H1 (cell line): Measurements from ENCODE around the gene DNAJC28. TPM values are rescaled to one million over a fixed set of nuclear protein-coding genes. Genes with fewer than 3 reads are reported as not detected.

Experiments
- CTCF ChIA-PET: fragments of 300-600 bp; sonication (Branson Sonifier 250); formaldehyde crosslinking; loops from one replicate; lab custom pipeline; 2021; ENCODE audit not compliant: partially characterized antibody; lab: Charles Lee
- POLR2A ChIA-PET: fragments of 300-600 bp; sonication (Branson Sonifier 250); formaldehyde crosslinking; loops from one replicate; lab custom pipeline; 2021; ENCODE audit warnings: inconsistent platforms; ENCODE audit not compliant: partially characterized antibody; lab: Charles Lee
- DNase-seq, 2 experiments: peaks; one replicate each; pipeline versions ENCODE4 v3.0.0 to v3.0.0-alpha.2; 2010 to 2022; ENCODE audit warnings: low spot score in 2 of 2, low read depth in 1 of 2, mixed read lengths in 1 of 2
- FAIRE-seq: peaks from 2 replicates; lab custom pipeline; 2011; peaks lifted over from hg19 to GRCh38; lab: Jason Lieb, UNC
- H2AFZ ChIP-seq: 2 replicates; pipeline ENCODE4 v1.8.1; 2012; ENCODE audit warnings: low read length, inconsistent platforms
- H2AK5ac ChIP-seq: 2 replicates; pipeline ENCODE4 v1.6.1; 2013; ENCODE audit warnings: low read depth, low read length
- H2BK120ac ChIP-seq: replicated peaks from 2 replicates; pipeline ENCODE3; 2013; ENCODE audit warnings: low read depth, low read length, inconsistent platforms
- H2BK12ac ChIP-seq: 2 replicates; pipeline ENCODE4 v1.6.1; 2013; ENCODE audit warnings: low read depth, low read length
- H2BK15ac ChIP-seq: 2 replicates; pipeline ENCODE4 v1.6.1; 2013; ENCODE audit warnings: low read length
- H2BK20ac ChIP-seq: 2 replicates; pipeline ENCODE4 v1.6.1; 2013; ENCODE audit warnings: low read length
- H2BK5ac ChIP-seq: 2 replicates; pipeline ENCODE4 v1.6.1; 2013; ENCODE audit warnings: low read depth, low read length
- H3K14ac ChIP-seq: 2 replicates; pipeline ENCODE4 v1.6.1; 2013; ENCODE audit warnings: inconsistent platforms; ENCODE audit not compliant: insufficient read length
- H3K18ac ChIP-seq: 2 replicates; pipeline ENCODE4 v1.6.1; 2013; ENCODE audit warnings: low read length; ENCODE audit errors: extremely low read depth
- H3K23ac ChIP-seq: 2 replicates; pipeline ENCODE4 v1.6.1; 2013; ENCODE audit warnings: inconsistent platforms; ENCODE audit not compliant: insufficient read length
- H3K23me2 ChIP-seq: 2 replicates; pipeline ENCODE4 v1.6.1; 2013; ENCODE audit warnings: low read depth, low read length
- H3K27ac ChIP-seq: 2 replicates; pipeline ENCODE4 v1.6.1; 2011; ENCODE audit warnings: low read depth, low read length, inconsistent platforms
- H3K27me3 ChIP-seq, 4 experiments: replicated peaks in 1 of 4; 1 replicate in 1 of 4; 2 replicates in 3 of 4; pipeline versions ENCODE4 v1.6.1 to v1.8.1; 2011 to 2013; ENCODE audit warnings: low read length in 3 of 4, mild to moderate bottlenecking in 3 of 4, inconsistent platforms in 2 of 4, mixed read lengths in 2 of 4, moderate library complexity in 1 of 4; ENCODE audit not compliant: control insufficient read depth in 3 of 4, insufficient read depth in 3 of 4; ENCODE audit errors: extremely low read depth in 1 of 4
- H3K36me3 ChIP-seq, 4 experiments: 2 replicates each; pipeline versions ENCODE4 v1.6.1 to v1.8.1; 2011 to 2013; ENCODE audit warnings: mild to moderate bottlenecking in 4 of 4, low read length in 3 of 4, moderate library complexity in 2 of 4, control low read depth in 1 of 4, inconsistent platforms in 1 of 4; ENCODE audit not compliant: insufficient read depth in 4 of 4, control insufficient read depth in 2 of 4
- H3K4ac ChIP-seq: replicated peaks from 2 replicates; pipeline ENCODE3; 2013; ENCODE audit warnings: low read length, low read depth, mixed read lengths, inconsistent platforms; ENCODE audit not compliant: insufficient read length
- H3K4me1 ChIP-seq, 4 experiments: replicated peaks in 1 of 4; 1 replicate in 1 of 4; 2 replicates in 3 of 4; pipeline versions ENCODE4 v1.6.1 to v1.8.1; 2011 to 2013; ENCODE audit warnings: low read length in 3 of 4, inconsistent platforms in 2 of 4, mixed read lengths in 1 of 4; ENCODE audit not compliant: insufficient read depth in 4 of 4, control insufficient read depth in 3 of 4
- H3K4me2 ChIP-seq, 2 experiments: 2 replicates each; pipeline versions ENCODE4 v1.6.1 to v1.8.1; 2011 to 2013; ENCODE audit warnings: low read depth in 2 of 2, low read length in 2 of 2, control low read depth in 1 of 2, inconsistent platforms in 1 of 2, mild to moderate bottlenecking in 1 of 2; ENCODE audit not compliant: insufficient read depth in 1 of 2
- H3K4me3 ChIP-seq, 4 experiments: fragments of 200-600, 300-600 bp in 1 of 4; sonication (generic), shearing (Covaris generic), sonication (Bioruptor Twin) in 1 of 4; 2 replicates each; pipeline versions ENCODE4 v1.5.1 to v1.8.1; 2011 to 2016; ENCODE audit warnings: low read length in 4 of 4, low read depth in 3 of 4, control low read depth in 2 of 4, inconsistent platforms in 2 of 4, mild to moderate bottlenecking in 2 of 4, mixed read lengths in 1 of 4, moderate library complexity in 1 of 4; ENCODE audit not compliant: insufficient read depth in 2 of 4; ENCODE audit errors: extremely low read depth in 1 of 4
- H3K56ac ChIP-seq: replicated peaks from 2 replicates; pipeline ENCODE3; 2013; ENCODE audit warnings: low read depth, mild to moderate bottlenecking, mixed read lengths, low read length, inconsistent platforms; ENCODE audit not compliant: insufficient read length
- H3K79me1 ChIP-seq: 2 replicates; pipeline ENCODE4 v1.6.1; 2013; ENCODE audit warnings: low read depth, low read length, control low read depth
- H3K79me2 ChIP-seq, 2 experiments: 2 replicates each; pipeline versions ENCODE4 v1.6.1 to v1.8.1; 2012 to 2013; ENCODE audit warnings: low read length in 2 of 2, mild to moderate bottlenecking in 2 of 2, inconsistent platforms in 1 of 2; ENCODE audit not compliant: insufficient read depth in 2 of 2, control insufficient read depth in 1 of 2
- H3K9ac ChIP-seq, 4 experiments: replicated peaks in 1 of 4; 1 replicate in 1 of 4; 2 replicates in 3 of 4; pipeline versions ENCODE4 v1.6.1 to v1.8.1; 2011 to 2013; ENCODE audit warnings: low read depth in 3 of 4, low read length in 3 of 4, control low read depth in 2 of 4, mild to moderate bottlenecking in 2 of 4, moderate library complexity in 2 of 4, inconsistent platforms in 1 of 4; ENCODE audit errors: extremely low read depth in 1 of 4
- H3K9me3 ChIP-seq, 2 experiments: 2 replicates each; pipeline versions ENCODE4 v1.6.1 to v1.8.1; 2012 to 2013; ENCODE audit warnings: mild to moderate bottlenecking in 2 of 2, moderate library complexity in 2 of 2, control low read depth in 1 of 2, inconsistent platforms in 1 of 2, low read depth in 1 of 2, low read length in 1 of 2, mixed read lengths in 1 of 2; ENCODE audit not compliant: insufficient read depth in 2 of 2
- H4K20me1 ChIP-seq, 2 experiments: replicated peaks in 1 of 2; 2 replicates each; pipeline versions ENCODE3 to v1.8.1; 2011 to 2013; ENCODE audit warnings: inconsistent platforms in 2 of 2, low read length in 2 of 2, mild to moderate bottlenecking in 1 of 2; ENCODE audit not compliant: insufficient read depth in 2 of 2, control insufficient read depth in 1 of 2
- H4K5ac ChIP-seq: 2 replicates; pipeline ENCODE4 v1.6.1; 2013; ENCODE audit warnings: low read length, low read depth, mixed read lengths, inconsistent platforms; ENCODE audit not compliant: insufficient read length
- H4K8ac ChIP-seq: 2 replicates; pipeline ENCODE4 v1.8.0; 2013; ENCODE audit warnings: mild to moderate bottlenecking, moderate library complexity, low read length, inconsistent platforms; ENCODE audit not compliant: insufficient read depth; ENCODE audit errors: extremely low read depth
- H4K91ac ChIP-seq: replicated peaks from 2 replicates; pipeline ENCODE3; 2013; ENCODE audit warnings: low read length, mixed read lengths, inconsistent platforms; ENCODE audit not compliant: insufficient read length
- ATF2 ChIP-seq: IDR thresholded peaks from 2 replicates; pipeline ENCODE4 v1.6.1; 2012; ENCODE audit warnings: low read length, inconsistent platforms
- HDAC6 ChIP-seq: IDR thresholded peaks from one replicate; pipeline ENCODE4 v1.7.1; 2012; ENCODE audit warnings: low read depth, mild to moderate bottlenecking, inconsistent platforms, low read length, moderate library complexity
- MAFK ChIP-seq: IDR thresholded peaks from 2 replicates; pipeline ENCODE4 v1.6.1; 2012; ENCODE audit warnings: low read depth, mild to moderate bottlenecking, improper control_type of control experiment, low read length
- POLR2AphosphoS5 ChIP-seq: IDR thresholded peaks from 2 replicates; pipeline ENCODE4 v1.6.1; 2011; ENCODE audit warnings: low read depth, low read length
- RAD21 ChIP-seq, 2 experiments: IDR thresholded peaks in 1 of 2; conservative IDR thresholded peaks in 1 of 2; 2 replicates each; pipeline ENCODE4 v1.6.1; 2011; ENCODE audit warnings: low read depth in 2 of 2, low read length in 2 of 2, improper control_type of control experiment in 1 of 2, inconsistent platforms in 1 of 2, mild to moderate bottlenecking in 1 of 2, moderate library complexity in 1 of 2
- RNF2 ChIP-seq: fragments of 200-900, 300-1000 bp; sonication (generic); IDR thresholded peaks from 2 replicates; pipeline ENCODE4 v1.7.1; 2016; ENCODE audit warnings: borderline replicate concordance, low read depth, mild to moderate bottlenecking, antibody characterized with exemption, low read length; ENCODE audit not compliant: poor library complexity, severe bottlenecking; ENCODE audit errors: missing control alignments
- SIN3A ChIP-seq, 2 experiments: IDR thresholded peaks in 1 of 2; conservative IDR thresholded peaks in 1 of 2; 2 replicates each; pipeline ENCODE4 v1.6.1; 2011 to 2012; ENCODE audit warnings: low read length in 2 of 2, improper control_type of control experiment in 1 of 2, low read depth in 1 of 2, mild to moderate bottlenecking in 1 of 2
- TCF12 ChIP-seq: IDR thresholded peaks from 2 replicates; pipeline ENCODE4 v1.6.1; 2011; ENCODE audit warnings: low read depth, mild to moderate bottlenecking, low read length
- WGBS, 2 experiments: shearing (Covaris generic) in 1 of 2; methylation state at CpG; one replicate each; pipeline versions ENCODE4 v1.1.6 to v1.1.7; 2013 to 2015; ENCODE audit warnings: low lambda C conversion rate in 2 of 2, mixed read lengths in 2 of 2, inconsistent platforms in 1 of 2, low coverage in 1 of 2, missing lambda C conversion rate in 1 of 2; ENCODE audit not compliant: insufficient replicate concordance in 2 of 2, insufficient coverage in 1 of 2, insufficient read length in 1 of 2; ENCODE audit errors: extremely low coverage in 1 of 2, missing lambda C conversion rate in 1 of 2; 5-methylcytosine and 5-hydroxymethylcytosine counted together
- polyA plus RNA-seq, 7 experiments: library from polyadenylated mRNA; depleted of rRNA in 3 of 7; stranded (reverse) in 5 of 7; unstranded in 2 of 7; fragments of >200 nt in 5 of 7; fragments of 200-250 nt in 2 of 7; gene quantifications; 1 replicate in 5 of 7; 2 replicates in 1 of 7; 4 replicates in 1 of 7; pipeline versions ENCODE4 v1.2.1 to v1.2.3, GENCODE V29; 2011 to 2013; ENCODE audit warnings: missing spikeins in 2 of 7, mixed read lengths in 2 of 7
- total RNA-seq: library from RNA; stranded (reverse); fragmentation: NEBNext Ultra II Directional; extraction: Animal tissue kit (Norgen Biotek cat#: 25700); gene quantifications from 2 replicates; pipeline ENCODE4 v1.2.1, GENCODE V29; 2021

The DNAJC28 gene
- total and polyA plus RNA-seq, 2 of the 8 experiments (the other 6 are each of a cell fraction or from before 2014, with no cell fraction given): 0.97 to 4.3 TPM

- Histone ChIP-seq H3K18ac (no peak overlapping the region), H4K5ac (no peak overlapping the region), H3K23ac (no peak overlapping the region), H3K4ac (no peak overlapping the region), H2BK120ac (no peak overlapping the region), H3K9ac (no peak overlapping the region), H2BK5ac (no peak overlapping the region), H3K4me2 (no peak overlapping the region), H2BK20ac (no peak overlapping the region), H2AFZ (no peak overlapping the region), H4K8ac (no peak overlapping the region; the same call in 1 of the 2 replicates), H3K14ac (no peak overlapping the region), H3K4me1 (no peaks in the 10 kb centered on the region), H3K4me3 (no peak overlapping the region), H3K27me3 (no peaks in the 10 kb centered on the region), H2BK15ac (no peak overlapping the region), H3K79me1 (no peaks in the 10 kb centered on the region), H4K91ac (no peak overlapping the region), H3K27ac (no peak overlapping the region), H3K56ac (no peak overlapping the region), H3K36me3 (peaks cover 0 to 5% (median 2%) of the 10 kb centered on the region in 4 experiments; a peak in 3 of 8 replicates), H2AK5ac (no peak overlapping the region), H3K9me3 (no peaks in the 10 kb centered on the region), H4K20me1 (no peaks in the 10 kb centered on the region), H2BK12ac (no peak overlapping the region), H3K23me2 (no peaks in the 10 kb centered on the region), H3K79me2 (no peaks in the 10 kb centered on the region)
- CTCF ChIA-PET: interaction anchor here (0.6 to 1.9 kb wide), 9 partner anchors 13 to 609 kb away, joined by 3 to 6 read pairs (median 3); no protein-coding TSS in a partner anchor
- DNase-seq: no peak
- WGBS, 2 experiments: 90% methylated on average over 11 of the region's 11 CpGs; no CpG with 5 or more reads in 1 of the 2 experiments
- POLR2A ChIA-PET: interaction anchor here (0.9 to 1.2 kb wide), 2 partner anchors 18 to 32 kb away, joined by 3 to 4 read pairs; no protein-coding TSS in a partner anchor
- no peak for FAIRE-seq
- TF ChIP-seq HDAC6 (no peak), MAFK (no peak), RAD21 (IDR thresholded peaks at IDR 0.05 in 1 of 2, conservative IDR thresholded peaks at IDR 0.05 in 1 of 2; ENCODE audit: low read depth in 2 of 2, low read length in 2 of 2) (no peak), POLR2AphosphoS5 (no peak), RNF2 (no peak), TCF12 (no peak), ATF2 (no peak), SIN3A (conservative IDR thresholded peaks at IDR 0.05 in 1 of 2, IDR thresholded peaks at IDR 0.05 in 1 of 2; ENCODE audit: low read depth in 1 of 2, low read length in 2 of 2) (no peak)
Observed at GRCh38 chr21:33441489-33442477, 49.7 kb downstream of the DNAJC28 start.
